AG04450 (cell line): ENCODE data around the gene TBCEL. TPM values are rescaled to one million over a fixed set of nuclear protein-coding genes. Genes with fewer than 3 reads are reported as not detected.

Experiments
- CTCF ChIA-PET: fragments of 300-600, 350-600 bp; formaldehyde crosslinking; extraction: SDS; loops from one replicate; lab custom pipeline; 2022; ENCODE audit warnings: antibody characterized with exemption, inconsistent platforms; lab: Charles Lee
- POLR2A ChIA-PET: fragments of 350-600 bp; formaldehyde crosslinking; extraction: SDS; loops from one replicate; lab custom pipeline; 2021; ENCODE audit warnings: antibody characterized with exemption, inconsistent platforms; lab: Yijun Ruan, JAX
- DNase-seq: peaks from one replicate; pipeline ENCODE4 v3.0.0-alpha.2; 2011; ENCODE audit warnings: low read depth, low spot score
- H3K27ac ChIP-seq: one replicate; pipeline ENCODE4 v1.5.1; 2012; ENCODE audit warnings: low read depth, low read length, control low read depth
- H3K27me3 ChIP-seq: one replicate; pipeline ENCODE4 v1.6.0; 2012; ENCODE audit warnings: low read length; ENCODE audit not compliant: control insufficient read depth, insufficient read depth
- H3K4me3 ChIP-seq: 2 replicates; pipeline ENCODE4 v1.5.1; 2011; ENCODE audit warnings: mild to moderate bottlenecking, low read depth, low read length, control low read depth
- H3K9me3 ChIP-seq: 2 replicates; pipeline ENCODE4 v1.5.1; 2012; ENCODE audit warnings: low read length; ENCODE audit not compliant: control insufficient read depth, insufficient read depth
- polyA plus RNA-seq: library from polyadenylated mRNA; depleted of rRNA; stranded (reverse); fragments of >200 nt; gene quantifications from 2 replicates; pipeline ENCODE4 v1.2.3, GENCODE V29; 2011; rRNA removed
- TF ChIP-seq, protein P1 (sequence below): IDR thresholded peaks from 2 replicates; pipeline ENCODE4 v1.5.1; 2011; ENCODE audit warnings: low read depth, low read length, control low read depth, inconsistent platforms

TBCEL gene
- polyA plus RNA-seq, 1 experiment = 19.3 TPM

DNA sequence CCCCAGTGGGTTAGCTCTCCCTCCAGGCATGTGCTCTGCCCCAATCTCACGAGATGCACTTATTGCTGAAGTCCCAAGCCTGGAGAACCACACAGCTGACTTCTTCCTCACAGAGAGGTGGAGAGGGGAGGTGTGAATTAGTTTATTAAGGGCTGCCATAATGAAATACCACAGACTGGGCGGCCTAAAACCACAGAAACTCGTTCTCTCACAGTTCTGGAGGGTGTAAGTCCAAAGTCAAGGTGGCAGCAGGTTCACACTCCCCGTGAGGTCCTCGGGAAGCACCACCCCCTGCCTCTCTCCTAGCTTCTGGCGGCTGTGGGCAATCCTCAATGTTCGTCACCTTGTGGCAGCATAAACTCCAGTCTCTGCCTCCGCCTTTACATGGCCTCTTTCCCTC lies 116.5 kb downstream of the TBCEL start:
- H3K4me3 ChIP-seq = no peak overlapping the region
- H3K9me3 ChIP-seq = no peaks in the 10 kb centered on the region
- H3K27ac ChIP-seq = no peak overlapping the region
- no peak for DNase-seq
- ChIA-PET POLR2A (no interaction called here), CTCF (no interaction called here)
- peaks cover 15% of the 10 kb centered on the region for H3K27me3 ChIP-seq
- TF ChIP-seq, protein P1, sequence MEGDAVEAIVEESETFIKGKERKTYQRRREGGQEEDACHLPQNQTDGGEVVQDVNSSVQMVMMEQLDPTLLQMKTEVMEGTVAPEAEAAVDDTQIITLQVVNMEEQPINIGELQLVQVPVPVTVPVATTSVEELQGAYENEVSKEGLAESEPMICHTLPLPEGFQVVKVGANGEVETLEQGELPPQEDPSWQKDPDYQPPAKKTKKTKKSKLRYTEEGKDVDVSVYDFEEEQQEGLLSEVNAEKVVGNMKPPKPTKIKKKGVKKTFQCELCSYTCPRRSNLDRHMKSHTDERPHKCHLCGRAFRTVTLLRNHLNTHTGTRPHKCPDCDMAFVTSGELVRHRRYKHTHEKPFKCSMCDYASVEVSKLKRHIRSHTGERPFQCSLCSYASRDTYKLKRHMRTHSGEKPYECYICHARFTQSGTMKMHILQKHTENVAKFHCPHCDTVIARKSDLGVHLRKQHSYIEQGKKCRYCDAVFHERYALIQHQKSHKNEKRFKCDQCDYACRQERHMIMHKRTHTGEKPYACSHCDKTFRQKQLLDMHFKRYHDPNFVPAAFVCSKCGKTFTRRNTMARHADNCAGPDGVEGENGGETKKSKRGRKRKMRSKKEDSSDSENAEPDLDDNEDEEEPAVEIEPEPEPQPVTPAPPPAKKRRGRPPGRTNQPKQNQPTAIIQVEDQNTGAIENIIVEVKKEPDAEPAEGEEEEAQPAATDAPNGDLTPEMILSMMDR = no peak

Other genes starting within 250 kb of the TBCEL start
- gene TECTA, start 77.1 kb downstream of the TBCEL start, polyA plus RNA-seq = 0.37 and 0.45 TPM in 2 replicates